H9 (cell line): Measurements from ENCODE around the gene KIRREL3. TPM values are rescaled to one million over a fixed set of nuclear protein-coding genes. Genes with fewer than 3 reads are reported as not detected.
A peak's percentile ranks its signal among the peaks of the same experiment; 100 is the strongest.

Experiments
- DNase-seq: peaks from one replicate; pipeline ENCODE4 v3.0.0-alpha.2; 2017
- H2AFZ ChIP-seq: one replicate; pipeline ENCODE4 v1.6.1; 2013; ENCODE audit warnings: mild to moderate bottlenecking, low read length, control low read depth, moderate library complexity
- H2AK5ac ChIP-seq: 2 replicates; pipeline ENCODE4 v1.6.1; 2013; ENCODE audit warnings: low read length, control low read depth, mixed read lengths; ENCODE audit not compliant: insufficient read length
- H2BK120ac ChIP-seq: one replicate; pipeline ENCODE4 v1.6.1; 2013; ENCODE audit warnings: low read depth, mild to moderate bottlenecking, low read length, control low read depth, inconsistent platforms; ENCODE audit not compliant: poor library complexity, severe bottlenecking
- H2BK12ac ChIP-seq: 2 replicates; pipeline ENCODE4 v1.6.1; 2013; ENCODE audit warnings: low read length, control low read depth, mixed read lengths, low read depth; ENCODE audit not compliant: insufficient read length
- H2BK15ac ChIP-seq: 2 replicates; pipeline ENCODE4 v1.6.1; 2013; ENCODE audit warnings: low read depth, low read length, control low read depth
- H2BK20ac ChIP-seq: one replicate; pipeline ENCODE4 v1.6.1; 2013; ENCODE audit warnings: low read depth, mild to moderate bottlenecking, low read length, control low read depth, inconsistent platforms; ENCODE audit not compliant: poor library complexity, severe bottlenecking
- H2BK5ac ChIP-seq: 2 replicates; pipeline ENCODE4 v1.6.1; 2013; ENCODE audit warnings: low read length, control low read depth, mixed read lengths; ENCODE audit not compliant: insufficient read length
- H3K14ac ChIP-seq: 2 replicates; pipeline ENCODE4 v1.6.1; 2013; ENCODE audit warnings: low read length, control low read depth; ENCODE audit not compliant: insufficient read depth
- H3K18ac ChIP-seq: 2 replicates; pipeline ENCODE4 v1.6.1; 2013; ENCODE audit warnings: low read depth, mild to moderate bottlenecking, mixed read lengths, low read length, control low read depth; ENCODE audit not compliant: insufficient read length
- H3K23ac ChIP-seq: 2 replicates; pipeline ENCODE4 v1.6.1; 2013; ENCODE audit warnings: low read length, control low read depth, mixed read lengths, low read depth; ENCODE audit not compliant: insufficient read length
- H3K23me2 ChIP-seq: 2 replicates; pipeline ENCODE4 v1.6.1; 2013; ENCODE audit warnings: low read depth, mild to moderate bottlenecking, mixed read lengths, low read length, control low read depth; ENCODE audit not compliant: insufficient read length, poor library complexity, severe bottlenecking
- H3K27ac ChIP-seq: 2 replicates; pipeline ENCODE4 v1.5.1; 2013; ENCODE audit warnings: low read length, control low read depth, mixed read lengths, low read depth; ENCODE audit not compliant: insufficient read length
- H3K27me3 ChIP-seq: 2 replicates; pipeline ENCODE4 v1.6.1; 2013; ENCODE audit warnings: low read length, control low read depth, inconsistent platforms; ENCODE audit not compliant: insufficient read depth
- H3K4ac ChIP-seq: 2 replicates; pipeline ENCODE4 v1.6.1; 2013; ENCODE audit warnings: low read depth, mild to moderate bottlenecking, control low read depth, inconsistent platforms, low read length, moderate library complexity
- H3K4me1 ChIP-seq: 2 replicates; pipeline ENCODE4 v1.6.1; 2013; ENCODE audit warnings: low read length, control low read depth, inconsistent platforms; ENCODE audit not compliant: insufficient read depth
- H3K4me2 ChIP-seq: 2 replicates; pipeline ENCODE4 v1.6.1; 2013; ENCODE audit warnings: low read length, control low read depth, mixed read lengths; ENCODE audit not compliant: insufficient read length, insufficient read depth
- H3K56ac ChIP-seq: 2 replicates; pipeline ENCODE4 v1.6.1; 2013; ENCODE audit warnings: low read depth, mild to moderate bottlenecking, mixed read lengths, low read length, control low read depth; ENCODE audit not compliant: insufficient read length
- H3K79me1 ChIP-seq: 2 replicates; pipeline ENCODE4 v1.6.1; 2013; ENCODE audit warnings: low read depth, mild to moderate bottlenecking, moderate library complexity, low read length, control low read depth, inconsistent platforms; ENCODE audit not compliant: insufficient read depth, poor library complexity, severe bottlenecking
- H3K79me2 ChIP-seq: 2 replicates; pipeline ENCODE4 v1.6.1; 2013; ENCODE audit warnings: low read length, control low read depth, inconsistent platforms; ENCODE audit not compliant: insufficient read depth
- H3K9ac ChIP-seq: 2 replicates; pipeline ENCODE4 v1.6.1; 2013; ENCODE audit warnings: low read length, control low read depth, mixed read lengths; ENCODE audit not compliant: insufficient read length; ENCODE audit errors: extremely low read depth
- H3K9me3 ChIP-seq: one replicate; pipeline ENCODE4 v1.6.1; 2013; ENCODE audit warnings: low read depth, low read length, inconsistent platforms; ENCODE audit not compliant: control insufficient read depth
- H3T11ph ChIP-seq: one replicate; pipeline ENCODE4 v1.6.1; 2013; ENCODE audit warnings: mild to moderate bottlenecking, low read length, control low read depth, inconsistent platforms
- H4K20me1 ChIP-seq: one replicate; pipeline ENCODE4 v1.6.1; 2013; ENCODE audit not compliant: control insufficient read depth, insufficient read length, insufficient read depth
- H4K5ac ChIP-seq: 2 replicates; pipeline ENCODE4 v1.6.1; 2013; ENCODE audit warnings: low read depth, mild to moderate bottlenecking, mixed read lengths, low read length, control low read depth; ENCODE audit not compliant: insufficient read length
- H4K8ac ChIP-seq: replicated peaks from 2 replicates; pipeline ENCODE4 v1.6.1; 2013; ENCODE audit warnings: low read length, control low read depth, mixed read lengths, low read depth; ENCODE audit not compliant: insufficient read length
- H4K91ac ChIP-seq: 2 replicates; pipeline ENCODE4 v1.6.1; 2013; ENCODE audit warnings: low read depth, mild to moderate bottlenecking, moderate library complexity, mixed read lengths, low read length, control low read depth; ENCODE audit not compliant: insufficient read length
- H3K27ac Mint-ChIP-seq, 3 experiments: 2 replicates in 2 of 3; 3 replicates in 1 of 3; pipeline ENCODE4 v1.8.0; 2020 to 2021; ENCODE audit warnings: mixed read lengths in 3 of 3, mild to moderate bottlenecking in 1 of 3, moderate library complexity in 1 of 3
- H3K27me3 Mint-ChIP-seq: 2 replicates; pipeline ENCODE4 v1.8.0; 2021; ENCODE audit warnings: low read depth, mild to moderate bottlenecking, moderate library complexity, mixed read lengths
- H3K36me3 Mint-ChIP-seq, 3 experiments: 2 replicates in 2 of 3; 3 replicates in 1 of 3; pipeline ENCODE4 v1.8.0; 2020 to 2021; ENCODE audit warnings: low read depth in 3 of 3, mixed read lengths in 3 of 3; ENCODE audit not compliant: insufficient read depth in 1 of 3
- H3K4me1 Mint-ChIP-seq, 2 experiments: 2 replicates each; pipeline ENCODE4 v1.8.0; 2020; ENCODE audit warnings: mixed read lengths in 2 of 2
- H3K4me3 Mint-ChIP-seq, 2 experiments: 2 replicates in 1 of 2; 3 replicates in 1 of 2; pipeline ENCODE4 v1.8.0; 2020 to 2021; ENCODE audit warnings: mild to moderate bottlenecking in 2 of 2, mixed read lengths in 2 of 2, moderate library complexity in 1 of 2
- H3K9me3 Mint-ChIP-seq, 2 experiments: 2 replicates in 1 of 2; 3 replicates in 1 of 2; pipeline ENCODE4 v1.8.0; 2020; ENCODE audit warnings: mild to moderate bottlenecking in 2 of 2, mixed read lengths in 2 of 2, moderate library complexity in 1 of 2
- WGBS: extraction: QIAGEN DNeasy Blood & Tissue Kit; methylation state at CpG from one replicate; pipeline ENCODE4 v1.1.7; 2013; ENCODE audit warnings: missing lambda C conversion rate, low lambda C conversion rate, mixed read lengths; ENCODE audit not compliant: insufficient read length; ENCODE audit errors: extremely low coverage; 5-methylcytosine and 5-hydroxymethylcytosine counted together
- total RNA-seq: library from RNA; stranded (reverse); gene quantifications from 2 replicates; pipeline ENCODE4 v1.2.1, GENCODE V29; 2021
- TF ChIP-seq, protein P1 (sequence below): fragments of 200-600 bp; sonication (generic); conservative IDR thresholded peaks from 3 replicates; pipeline ENCODE4 v1.8.0; 2021; ENCODE audit warnings: antibody characterized with exemption, mild to moderate bottlenecking

Gene KIRREL3
- total RNA-seq, 1 experiment from 2014 or later, result 0.17 TPM

GRCh38 chr11:127002669-127003259 lies 2.2 kb upstream of the KIRREL3 start:
- Histone ChIP-seq H2BK120ac (no peak overlapping the region), H3K9me3 (no peaks in the 10 kb centered on the region), H3K23ac (no peak overlapping the region), H2BK20ac (no peak overlapping the region), H3K23me2 (peaks cover 16% of the 10 kb centered on the region), H3K79me1 (no peaks in the 10 kb centered on the region), H3K79me2 (no peaks in the 10 kb centered on the region), H4K5ac (no peak overlapping the region), H2AFZ (no peak overlapping the region), H2BK12ac (no peak overlapping the region), H3T11ph (no peak overlapping the region), H3K4ac (no peak overlapping the region), H4K91ac (no peak overlapping the region), H3K56ac (no peak overlapping the region), H3K14ac (no peak overlapping the region), H3K27me3 (peaks cover 43% of the 10 kb centered on the region; the same call in 1 of the 2 replicates), H3K18ac (no peak overlapping the region), H2BK5ac (no peak overlapping the region), H4K8ac (no peak overlapping the region), H3K4me1 (peaks cover 7% of the 10 kb centered on the region), H3K9ac (no peak overlapping the region), H4K20me1 (no peaks in the 10 kb centered on the region), H2AK5ac (no peak overlapping the region), H2BK15ac (no peak overlapping the region), H3K4me2 (peak overlapping the region; percentile 37), H3K27ac (no peak overlapping the region)
- peak overlapping the region; percentile 68 to 81 for H3K4me3 Mint-ChIP-seq
- H3K36me3 Mint-ChIP-seq, result no peaks in the 10 kb centered on the region
- TF ChIP-seq, protein P1, sequence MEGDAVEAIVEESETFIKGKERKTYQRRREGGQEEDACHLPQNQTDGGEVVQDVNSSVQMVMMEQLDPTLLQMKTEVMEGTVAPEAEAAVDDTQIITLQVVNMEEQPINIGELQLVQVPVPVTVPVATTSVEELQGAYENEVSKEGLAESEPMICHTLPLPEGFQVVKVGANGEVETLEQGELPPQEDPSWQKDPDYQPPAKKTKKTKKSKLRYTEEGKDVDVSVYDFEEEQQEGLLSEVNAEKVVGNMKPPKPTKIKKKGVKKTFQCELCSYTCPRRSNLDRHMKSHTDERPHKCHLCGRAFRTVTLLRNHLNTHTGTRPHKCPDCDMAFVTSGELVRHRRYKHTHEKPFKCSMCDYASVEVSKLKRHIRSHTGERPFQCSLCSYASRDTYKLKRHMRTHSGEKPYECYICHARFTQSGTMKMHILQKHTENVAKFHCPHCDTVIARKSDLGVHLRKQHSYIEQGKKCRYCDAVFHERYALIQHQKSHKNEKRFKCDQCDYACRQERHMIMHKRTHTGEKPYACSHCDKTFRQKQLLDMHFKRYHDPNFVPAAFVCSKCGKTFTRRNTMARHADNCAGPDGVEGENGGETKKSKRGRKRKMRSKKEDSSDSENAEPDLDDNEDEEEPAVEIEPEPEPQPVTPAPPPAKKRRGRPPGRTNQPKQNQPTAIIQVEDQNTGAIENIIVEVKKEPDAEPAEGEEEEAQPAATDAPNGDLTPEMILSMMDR, result no peak
- no peaks in the 10 kb centered on the region for H3K9me3 Mint-ChIP-seq
- peaks cover 11 to 18% of the 10 kb centered on the region in 2 experiments for H3K4me1 Mint-ChIP-seq
- no peak for DNase-seq
- no CpG with 5 or more reads among the region's 16 CpGs for WGBS
- H3K27ac Mint-ChIP-seq, result no peak overlapping the region
- H3K27me3 Mint-ChIP-seq, result peaks cover 24% of the 10 kb centered on the region
